D721Med (cell line): Measurements from ENCODE around the gene WDFY1.

Experiments used
- DNase-seq: peaks from one replicate; pipeline ENCODE4 v3.0.0; 2011; ENCODE audit warnings: low spot score; ENCODE audit not compliant: insufficient read length
- FAIRE-seq: peaks from 2 replicates; lab custom pipeline; 2011; peaks lifted over from hg19 to GRCh38; lab: Jason Lieb, UNC
- CTCF ChIP-seq: IDR thresholded peaks from 2 replicates; pipeline ENCODE4 v1.5.1; 2012; ENCODE audit warnings: mild to moderate bottlenecking, control low read depth; ENCODE audit not compliant: insufficient read depth; ENCODE audit errors: missing control alignments

The WDFY1 gene

GRCh38 chr2:223944703-223945531 is at the start of gene WDFY1:
TSS of gene WDFY1 (minus strand) at chr2:223945335. CDS start at chr2:223945284, 51 bp downstream.
- TF ChIP-seq CTCF: no peak
- DNase-seq (peak; percentile 91), FAIRE-seq (no peak)

- DNase-seq: no peak
- FAIRE-seq: no peak
- TF ChIP-seq CTCF: no peak
These were observed 49.5 kb upstream of the WDFY1 start for GRCh38 chr2:223994562-223995162.

GRCh38 chr2:223993634-223994232 is 48.6 kb upstream of the WDFY1 start:
- DNase-seq (no peak), FAIRE-seq (peak; percentile 92)
- peak; percentile 94 for TF ChIP-seq CTCF

GRCh38 chr2:223991611-223992010 is 46.5 kb upstream of the WDFY1 start:
- no peak for FAIRE-seq
- DNase-seq: no peak

GRCh38 chr2:223989856-223990232 is 44.7 kb upstream of the WDFY1 start:
- no peak for TF ChIP-seq CTCF
- FAIRE-seq (no peak), DNase-seq (no peak)

More at GRCh38 chr2:223991611-223992010, 46.5 kb upstream of the WDFY1 start:
- no peak for TF ChIP-seq CTCF

- TF ChIP-seq CTCF: no peak
- FAIRE-seq (no peak), DNase-seq (no peak)
These were observed 44.2 kb upstream of the WDFY1 start for GRCh38 chr2:223989206-223989855.
